Astrocyte of the spinal cord (primary cell): ENCODE data around the gene SLC35D3.

Experiments used
- DNase-seq: peaks from one replicate; pipeline ENCODE4 v3.0.0; 2011; ENCODE audit warnings: low read depth, low spot score
- H3K4me3 ChIP-seq: 2 replicates; pipeline ENCODE4 v1.5.1; 2011; ENCODE audit warnings: low read depth, mild to moderate bottlenecking, low read length, moderate library complexity
- in situ Hi-C: cut with HindIII; loops from 2 replicates; pipeline ENCODE4 v1.10.0; 2017; ENCODE audit warnings: low sequenced_read_pairs
- TF ChIP-seq, protein P1 (sequence below): IDR thresholded peaks from 2 replicates; pipeline ENCODE4 v1.5.1; 2012; ENCODE audit warnings: low read depth, mild to moderate bottlenecking, low read length, inconsistent platforms

SLC35D3 gene

GRCh38 chr6:136889271-136890193 is 32.6 kb upstream of the SLC35D3 start:
- in situ Hi-C loops = no loop called here
- DNase-seq = no peak
- TF ChIP-seq, protein P1, sequence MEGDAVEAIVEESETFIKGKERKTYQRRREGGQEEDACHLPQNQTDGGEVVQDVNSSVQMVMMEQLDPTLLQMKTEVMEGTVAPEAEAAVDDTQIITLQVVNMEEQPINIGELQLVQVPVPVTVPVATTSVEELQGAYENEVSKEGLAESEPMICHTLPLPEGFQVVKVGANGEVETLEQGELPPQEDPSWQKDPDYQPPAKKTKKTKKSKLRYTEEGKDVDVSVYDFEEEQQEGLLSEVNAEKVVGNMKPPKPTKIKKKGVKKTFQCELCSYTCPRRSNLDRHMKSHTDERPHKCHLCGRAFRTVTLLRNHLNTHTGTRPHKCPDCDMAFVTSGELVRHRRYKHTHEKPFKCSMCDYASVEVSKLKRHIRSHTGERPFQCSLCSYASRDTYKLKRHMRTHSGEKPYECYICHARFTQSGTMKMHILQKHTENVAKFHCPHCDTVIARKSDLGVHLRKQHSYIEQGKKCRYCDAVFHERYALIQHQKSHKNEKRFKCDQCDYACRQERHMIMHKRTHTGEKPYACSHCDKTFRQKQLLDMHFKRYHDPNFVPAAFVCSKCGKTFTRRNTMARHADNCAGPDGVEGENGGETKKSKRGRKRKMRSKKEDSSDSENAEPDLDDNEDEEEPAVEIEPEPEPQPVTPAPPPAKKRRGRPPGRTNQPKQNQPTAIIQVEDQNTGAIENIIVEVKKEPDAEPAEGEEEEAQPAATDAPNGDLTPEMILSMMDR = no peak
- no peak overlapping the region for H3K4me3 ChIP-seq

- in situ Hi-C loops = no loop called here
- H3K4me3 ChIP-seq = no peak overlapping the region
- DNase-seq = no peak
- TF ChIP-seq, protein P1 = no peak
These were observed 31.8 kb upstream of the SLC35D3 start for GRCh38 chr6:136890194-136890839.

- H3K4me3 ChIP-seq = no peak overlapping the region
- TF ChIP-seq, protein P1 = no peak
- DNase-seq = no peak
- in situ Hi-C loops = no loop called here
These were observed 31.1 kb upstream of the SLC35D3 start for GRCh38 chr6:136890986-136891385.

GRCh38 chr6:136893187-136893586 is 28.9 kb upstream of the SLC35D3 start:
- no peak for DNase-seq
- in situ Hi-C loops = no loop called here
- TF ChIP-seq, protein P1 = no peak

DNA sequence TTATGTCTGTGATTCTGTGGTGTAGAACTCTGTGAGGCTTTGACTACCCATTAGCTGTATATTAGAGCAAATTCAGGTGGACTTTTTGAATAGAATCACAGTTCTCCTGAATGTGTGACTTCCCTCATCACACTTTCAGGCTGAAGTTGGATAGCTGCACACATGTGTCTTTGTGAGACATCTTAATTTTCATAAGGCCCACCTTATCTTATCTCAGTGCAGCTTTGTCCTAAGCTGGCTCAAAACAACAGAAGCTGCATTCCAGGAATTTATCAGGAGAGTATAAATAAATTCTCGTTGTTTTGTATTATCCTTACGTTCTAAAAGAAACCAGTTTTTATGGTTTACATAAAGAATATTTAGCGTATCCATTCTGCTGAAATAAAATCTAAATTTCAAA is 26.2 kb upstream of the SLC35D3 start:
- TF ChIP-seq, protein P1 = no peak
- in situ Hi-C loops = no loop called here
- DNase-seq = no peak
- no peak overlapping the region for H3K4me3 ChIP-seq

More at GRCh38 chr6:136893187-136893586, 28.9 kb upstream of the SLC35D3 start:
- no peak overlapping the region for H3K4me3 ChIP-seq

DNA sequence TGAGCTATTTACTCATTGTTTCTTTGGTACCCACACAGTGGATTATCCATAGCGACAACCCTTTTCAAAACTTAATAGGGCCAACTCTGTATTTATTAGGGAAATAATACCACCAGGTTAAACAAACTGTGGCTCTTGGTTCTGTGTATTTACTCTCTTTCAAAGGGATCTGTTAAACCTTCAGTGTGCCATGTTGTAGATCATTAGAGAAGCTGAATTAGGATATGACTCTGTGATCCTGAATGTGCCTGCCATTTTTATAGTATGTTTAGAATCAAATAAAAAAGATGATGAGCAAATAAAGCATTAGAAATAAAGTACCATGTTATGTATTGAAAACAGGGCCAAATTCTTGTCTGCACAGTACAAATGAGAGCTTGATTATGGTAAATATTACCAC is 25.0 kb upstream of the SLC35D3 start:
- TF ChIP-seq, protein P1 = no peak
- in situ Hi-C loops = no loop called here
- DNase-seq = no peak
- no peak overlapping the region for H3K4me3 ChIP-seq
